Mesenchymal stem cell (in vitro differentiated cells and primary cell): Measurements from ENCODE around the gene L3MBTL1. TPM values are rescaled to one million over a fixed set of nuclear protein-coding genes. Genes with fewer than 3 reads are reported as not detected.

Experiments
- small RNA-seq: library from polyadenylated mRNA; stranded (forward); fragments of <200 nt; extraction: miRNeasy Mini kit (QIAGEN cat#:217004); gene quantifications from one replicate; pipeline ENCODE3, GENCODE V24; 2013; ENCODE audit warnings: low read depth

The L3MBTL1 gene

Small RNA genes within 50 kb of the gene (small RNA-seq; reads per million reads assigned to genes)
- gene RNU6-1251P = not detected
